Erythroblast (primary cell): ENCODE results near the gene RAD51B.

ENCODE experiments used
- GATA1 ChIP-seq: IDR thresholded peaks from 2 replicates; pipeline ENCODE4 v1.6.1; 2011; ENCODE audit warnings: low read depth, mild to moderate bottlenecking, control low read depth, low read length, moderate library complexity
- POLR2A ChIP-seq: IDR thresholded peaks from 2 replicates; pipeline ENCODE4 v1.6.1; 2011; ENCODE audit warnings: mild to moderate bottlenecking, low read length

DNA sequence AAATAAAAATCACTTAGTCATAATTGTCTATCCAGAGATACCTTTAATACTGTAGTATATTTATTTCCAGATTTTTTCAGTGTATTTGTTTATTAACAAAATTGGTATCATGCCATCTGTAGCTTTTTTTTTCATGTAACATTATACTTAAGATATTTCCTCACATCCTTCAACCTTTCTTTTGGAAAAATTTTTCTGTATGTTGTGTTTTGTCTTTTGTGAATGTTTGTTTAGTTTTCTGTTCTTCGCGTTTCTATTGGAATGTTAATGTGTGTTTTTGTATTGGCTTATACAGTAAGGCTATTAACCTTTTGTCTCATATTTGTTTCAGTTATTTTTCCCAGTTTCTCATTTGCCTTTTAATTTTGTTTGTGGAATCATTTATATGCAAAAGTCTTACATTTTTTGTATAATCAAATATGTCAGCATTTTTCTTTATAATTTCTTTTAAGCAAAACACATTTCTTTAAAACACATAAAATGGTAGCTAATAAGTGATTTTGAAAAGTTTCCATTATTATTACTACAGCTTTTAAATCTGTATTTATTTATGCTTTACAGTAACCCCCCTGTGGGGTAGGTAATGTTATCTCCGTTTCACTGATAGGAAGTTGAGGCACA is 433.7 kb downstream of the RAD51B start:
- TF ChIP-seq GATA1 = no peak
- TF ChIP-seq POLR2A = no peak
